IMR-90 (cell line): ENCODE data around the gene KIF16B. TPM values are rescaled to one million over a fixed set of nuclear protein-coding genes. Genes with fewer than 3 reads are reported as not detected.

ENCODE experiments used
- ATAC-seq: fragments of 200-7000 bp; cut with Tn5 transposase; 2 replicates; pipeline ENCODE4 v1.9.1; 2020; ENCODE audit warnings: low read depth, mild to moderate bottlenecking, moderate library complexity
- BruUV-seq: library from RNA; stranded (reverse); fragments of 400-500 nt; replicated peaks from 2 replicates; lab custom pipeline; 2021; lab: Mats Ljungman, UMichigan
- CTCF ChIA-PET: fragments of 300-600 bp; formaldehyde crosslinking; extraction: SDS; loops from one replicate; lab custom pipeline; 2021; ENCODE audit warnings: antibody characterized with exemption; lab: Yijun Ruan, JAX
- POLR2A ChIA-PET: fragments of 300-600 bp; sonication (Branson Sonifier 250); formaldehyde crosslinking; loops from one replicate; lab custom pipeline; 2022; ENCODE audit warnings: antibody characterized with exemption; ENCODE audit not compliant: unreplicated experiment; lab: Charles Lee
- DNase-seq: peaks from one replicate; pipeline ENCODE4 v3.0.0; 2013
- H2AFZ ChIP-seq: replicated peaks from 2 replicates; pipeline ENCODE3; 2013; ENCODE audit warnings: low read length, mild to moderate bottlenecking; ENCODE audit not compliant: poor library complexity
- H2AK5ac ChIP-seq: 2 replicates; pipeline ENCODE4 v1.6.1; 2013; ENCODE audit warnings: low read depth, low read length, inconsistent platforms
- H2AK9ac ChIP-seq: replicated peaks from 2 replicates; pipeline ENCODE3; 2013; ENCODE audit warnings: mild to moderate bottlenecking, low read depth, low read length, moderate library complexity; ENCODE audit not compliant: poor library complexity
- H2BK120ac ChIP-seq: 2 replicates; pipeline ENCODE4 v1.6.1; 2013; ENCODE audit warnings: low read depth, low read length, inconsistent platforms
- H2BK15ac ChIP-seq: 3 replicates; pipeline ENCODE4 v1.6.1; 2013; ENCODE audit warnings: low read depth, low read length, inconsistent platforms
- H2BK20ac ChIP-seq: 2 replicates; pipeline ENCODE4 v1.6.1; 2013; ENCODE audit warnings: low read depth, mild to moderate bottlenecking, inconsistent platforms, low read length, moderate library complexity
- H2BK5ac ChIP-seq: 2 replicates; pipeline ENCODE4 v1.6.1; 2013; ENCODE audit warnings: mild to moderate bottlenecking, low read depth, low read length, inconsistent platforms; ENCODE audit not compliant: poor library complexity, severe bottlenecking
- H3K14ac ChIP-seq: replicated peaks from 2 replicates; pipeline ENCODE4 v1.6.1; 2013; ENCODE audit warnings: low read depth, low read length, inconsistent platforms
- H3K18ac ChIP-seq: 2 replicates; pipeline ENCODE4 v1.6.1; 2013; ENCODE audit warnings: low read depth, low read length, control low read depth
- H3K23ac ChIP-seq: 2 replicates; pipeline ENCODE4 v1.6.1; 2013; ENCODE audit warnings: low read depth, low read length, inconsistent platforms
- H3K27ac ChIP-seq: 2 replicates; pipeline ENCODE4 v1.5.1; 2013; ENCODE audit warnings: mild to moderate bottlenecking, control low read depth, low read length; ENCODE audit not compliant: insufficient read depth
- H3K27me3 ChIP-seq: 2 replicates; pipeline ENCODE4 v1.6.1; 2013; ENCODE audit warnings: low read length; ENCODE audit not compliant: control insufficient read depth, insufficient read depth
- H3K36me3 ChIP-seq: 2 replicates; pipeline ENCODE4 v1.6.1; 2013; ENCODE audit warnings: low read length, mixed read lengths; ENCODE audit not compliant: control insufficient read depth, insufficient read depth
- H3K4ac ChIP-seq: 2 replicates; pipeline ENCODE4 v1.6.1; 2013; ENCODE audit warnings: low read depth, low read length, inconsistent platforms
- H3K4me1 ChIP-seq: 2 replicates; pipeline ENCODE4 v1.6.1; 2013; ENCODE audit warnings: low read length, mixed read lengths; ENCODE audit not compliant: control insufficient read depth, insufficient read depth
- H3K4me2 ChIP-seq: 2 replicates; pipeline ENCODE4 v1.6.1; 2013; ENCODE audit warnings: low read depth, mild to moderate bottlenecking, control low read depth, low read length, moderate library complexity
- H3K4me3 ChIP-seq: 2 replicates; pipeline ENCODE4 v1.5.1; 2013; ENCODE audit warnings: low read depth, mild to moderate bottlenecking, control low read depth, low read length, moderate library complexity; ENCODE audit not compliant: insufficient read depth
- H3K56ac ChIP-seq: 2 replicates; pipeline ENCODE4 v1.6.1; 2013; ENCODE audit warnings: low read length, inconsistent platforms; ENCODE audit not compliant: insufficient read depth; ENCODE audit errors: extremely low read depth
- H3K79me1 ChIP-seq, 2 experiments: 2 replicates each; pipeline ENCODE4 v1.6.1; 2013; ENCODE audit warnings: low read length in 2 of 2, inconsistent platforms in 1 of 2, low read depth in 1 of 2
- H3K9ac ChIP-seq: 2 replicates; pipeline ENCODE4 v1.6.1; 2013; ENCODE audit warnings: low read depth, low read length, control low read depth
- H3K9me1 ChIP-seq: 2 replicates; pipeline ENCODE4 v1.6.1; 2013; ENCODE audit warnings: low read length, inconsistent platforms; ENCODE audit not compliant: insufficient read depth
- H3K9me3 ChIP-seq: 2 replicates; pipeline ENCODE4 v1.6.1; 2013; ENCODE audit warnings: low read length; ENCODE audit not compliant: control insufficient read depth, insufficient read depth
- H4K20me1 ChIP-seq: 2 replicates; pipeline ENCODE4 v1.6.1; 2013; ENCODE audit warnings: low read length, inconsistent platforms; ENCODE audit not compliant: insufficient read depth
- H4K5ac ChIP-seq: 2 replicates; pipeline ENCODE4 v1.6.1; 2013; ENCODE audit warnings: mild to moderate bottlenecking, low read depth, low read length, control low read depth
- H4K8ac ChIP-seq, 2 experiments: 2 replicates each; pipeline ENCODE4 v1.6.1; 2013; ENCODE audit warnings: low read depth in 2 of 2, low read length in 2 of 2, control low read depth in 1 of 2, inconsistent platforms in 1 of 2
- H4K91ac ChIP-seq: 2 replicates; pipeline ENCODE4 v1.6.1; 2013; ENCODE audit warnings: low read depth, low read length, inconsistent platforms; ENCODE audit not compliant: insufficient read depth
- BHLHE40 ChIP-seq: fragments of 150-350 bp; IDR thresholded peaks from 2 replicates; pipeline ENCODE4 v1.6.1; 2016; ENCODE audit warnings: mild to moderate bottlenecking, low read depth, low read length
- CEBPB ChIP-seq: IDR thresholded peaks from 2 replicates; pipeline ENCODE4 v1.6.1; 2012; ENCODE audit warnings: low read depth, low read length, improper control_type of control experiment
- CHD1 ChIP-seq: IDR thresholded peaks from 2 replicates; pipeline ENCODE4 v1.6.1; 2012; ENCODE audit warnings: low read depth, low read length, improper control_type of control experiment
- CTCF ChIP-seq: conservative IDR thresholded peaks from 2 replicates; pipeline ENCODE4 v1.5.1; 2012; ENCODE audit warnings: mild to moderate bottlenecking, low read depth, low read length, improper control_type of control experiment
- FOS ChIP-seq: fragments of 150-350 bp; IDR thresholded peaks from 2 replicates; pipeline ENCODE4 v1.6.1; 2016; ENCODE audit warnings: low read depth, low read length
- MAFK ChIP-seq: IDR thresholded peaks from 2 replicates; pipeline ENCODE4 v1.6.1; 2012; ENCODE audit warnings: low read depth, low read length, improper control_type of control experiment
- MAZ ChIP-seq: IDR thresholded peaks from 2 replicates; pipeline ENCODE4 v1.6.1; 2012; ENCODE audit warnings: low read depth, mild to moderate bottlenecking, low read length, improper control_type of control experiment, moderate library complexity, borderline replicate concordance
- MXI1 ChIP-seq: IDR thresholded peaks from 2 replicates; pipeline ENCODE4 v1.6.1; 2012; ENCODE audit warnings: low read depth, mild to moderate bottlenecking, low read length, moderate library complexity, borderline replicate concordance
- NFE2L2 ChIP-seq: fragments of 150-350 bp; IDR thresholded peaks from 2 replicates; pipeline ENCODE4 v1.6.1; 2016; ENCODE audit warnings: low read depth, mild to moderate bottlenecking, low read length
- POLR2A ChIP-seq: IDR thresholded peaks from 2 replicates; pipeline ENCODE4 v1.6.1; 2012; ENCODE audit warnings: mild to moderate bottlenecking, low read depth, low read length
- RAD21 ChIP-seq: IDR thresholded peaks from 2 replicates; pipeline ENCODE4 v1.6.1; 2012; ENCODE audit warnings: low read length, improper control_type of control experiment
- RCOR1 ChIP-seq: IDR thresholded peaks from 2 replicates; pipeline ENCODE4 v1.6.1; 2012; ENCODE audit warnings: mild to moderate bottlenecking, low read length, improper control_type of control experiment; ENCODE audit not compliant: insufficient replicate concordance
- RFX5 ChIP-seq: IDR thresholded peaks from 2 replicates; pipeline ENCODE4 v1.8.0; 2012; ENCODE audit warnings: low read depth, mild to moderate bottlenecking, low read length, moderate library complexity
- SMC3 ChIP-seq: fragments of 150-350 bp; IDR thresholded peaks from 2 replicates; pipeline ENCODE4 v1.6.1; 2016; ENCODE audit warnings: low read depth, mild to moderate bottlenecking, antibody characterized with exemption, low read length, moderate library complexity
- USF2 ChIP-seq: fragments of 150-350 bp; IDR thresholded peaks from 2 replicates; pipeline ENCODE4 v1.6.1; 2017; ENCODE audit warnings: mild to moderate bottlenecking, antibody characterized with exemption, low read length, low read depth
- WGBS, 2 experiments: methylation state at CpG; one replicate each; pipeline versions ENCODE4 v1.1.5 to v1.1.7; 2013; ENCODE audit warnings: missing lambda C conversion rate in 2 of 2; ENCODE audit not compliant: insufficient read length in 1 of 2; ENCODE audit errors: extremely low coverage in 2 of 2; 5-methylcytosine and 5-hydroxymethylcytosine counted together
- dilution Hi-C: fragments of 300-500 bp; cut with HindIII; formaldehyde crosslinking; loops from one replicate; pipeline ENCODE4 v1.14.3; 2018; ENCODE audit warnings: low sequenced_read_pairs; ENCODE audit not compliant: unreplicated experiment
- in situ Hi-C: fragments of 300-500 bp; cut with MboI; formaldehyde crosslinking; loops from 3 replicates; pipeline ENCODE4 v1.14.3; 2019; ENCODE audit warnings: low sequenced_read_pairs, inconsistent platforms, mixed read lengths
- intact Hi-C: fragments of 100-400 bp; cut with micrococcal nuclease; formaldehyde crosslinking; loops from 2 replicates; pipeline ENCODE4 v1.10.0; 2022
- polyA plus RNA-seq, 3 experiments: library from polyadenylated mRNA; depleted of rRNA; stranded (reverse); fragments of >200 nt; gene quantifications; 2 replicates each; pipeline ENCODE4 v1.2.3, GENCODE V29; 2012; ENCODE audit warnings: low replicate concordance in 1 of 3
- total RNA-seq: library from RNA; depleted of rRNA; stranded (reverse); fragments of >200 nt; gene quantifications from 2 replicates; pipeline ENCODE4 v1.2.3, GENCODE V29; 2012
- TF ChIP-seq, protein P1 (sequence below): fragments of 150-350 bp; IDR thresholded peaks from 2 replicates; pipeline ENCODE4 v1.6.1; 2016; ENCODE audit warnings: low read depth, mild to moderate bottlenecking, low read length, moderate library complexity, borderline replicate concordance

The KIF16B gene
- total and polyA plus RNA-seq, 2 of the 4 experiments (the other 2 are of a cell fraction): 4.7 to 10.0 TPM

GRCh38 chr20:16552015-16552414, 21.2 kb downstream of the KIF16B start:
- Histone ChIP-seq H2BK20ac (no peak overlapping the region), H4K91ac (no peak overlapping the region), H3K9me1 (peaks cover 13% of the 10 kb centered on the region), H4K8ac (no peak overlapping the region), H2BK5ac (no peak overlapping the region), H3K4ac (no peak overlapping the region), H3K9ac (no peak overlapping the region), H3K18ac (no peak overlapping the region), H3K23ac (no peak overlapping the region), H4K20me1 (peaks cover 3% of the 10 kb centered on the region; the same call in 1 of the 2 replicates), H3K56ac (no peak overlapping the region), H3K79me1 (peaks cover 5 to 9% of the 10 kb centered on the region in 2 experiments; a peak in 3 of 4 replicates), H2BK15ac (no peak overlapping the region), H3K4me2 (no peak overlapping the region), H3K9me3 (no peaks in the 10 kb centered on the region), H3K36me3 (no peaks in the 10 kb centered on the region), H2BK120ac (no peak overlapping the region), H2AK5ac (no peak overlapping the region), H3K14ac (no peak overlapping the region), H3K4me3 (no peak overlapping the region), H2AK9ac (no peak overlapping the region), H3K4me1 (peaks cover 10% of the 10 kb centered on the region), H4K5ac (no peak overlapping the region), H3K27ac (no peak overlapping the region), H2AFZ (no peak overlapping the region), H3K27me3 (no peaks in the 10 kb centered on the region)
- DNase-seq: peak; percentile 13
- CTCF ChIA-PET: no interaction called here
- TF ChIP-seq POLR2A (no peak), NFE2L2 (no peak), USF2 (no peak), CHD1 (no peak), MAZ (no peak), RCOR1 (no peak), RFX5 (no peak), RAD21 (no peak), BHLHE40 (no peak), MXI1 (no peak), FOS (no peak), CTCF (no peak), MAFK (no peak), SMC3 (no peak), CEBPB (no peak)
- TF ChIP-seq, protein P1, sequence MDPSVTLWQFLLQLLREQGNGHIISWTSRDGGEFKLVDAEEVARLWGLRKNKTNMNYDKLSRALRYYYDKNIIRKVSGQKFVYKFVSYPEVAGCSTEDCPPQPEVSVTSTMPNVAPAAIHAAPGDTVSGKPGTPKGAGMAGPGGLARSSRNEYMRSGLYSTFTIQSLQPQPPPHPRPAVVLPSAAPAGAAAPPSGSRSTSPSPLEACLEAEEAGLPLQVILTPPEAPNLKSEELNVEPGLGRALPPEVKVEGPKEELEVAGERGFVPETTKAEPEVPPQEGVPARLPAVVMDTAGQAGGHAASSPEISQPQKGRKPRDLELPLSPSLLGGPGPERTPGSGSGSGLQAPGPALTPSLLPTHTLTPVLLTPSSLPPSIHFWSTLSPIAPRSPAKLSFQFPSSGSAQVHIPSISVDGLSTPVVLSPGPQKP: no peak
- in situ Hi-C loops (no loop called here), dilution Hi-C loops (no loop called here), intact Hi-C loops (no loop called here)
- WGBS, 2 experiments: 79% methylated on average over 4 of the region's 5 CpGs; no CpG with 5 or more reads in 1 of the 2 experiments
- POLR2A ChIA-PET: no interaction called here
- no TSS peak for BruUV-seq
- peak; percentile 17; the same call in 1 of the 2 replicates for ATAC-seq
